SU-DHL-6 (cell line): Measurements from ENCODE around the gene PRMT5.

ENCODE experiments used
- CTCF ChIP-seq: fragments of 200-600 bp; sonication (generic); IDR thresholded peaks from one replicate; pipeline ENCODE4 v1.5.1; 2017; ENCODE audit warnings: antibody characterized with exemption, mild to moderate bottlenecking, low read length, moderate library complexity; ENCODE audit not compliant: insufficient read depth, poor library complexity, severe bottlenecking
- EZH2phosphoT487 ChIP-seq: fragments of 200-600 bp; sonication (generic), shearing (Covaris generic); conservative IDR thresholded peaks from 2 replicates; pipeline ENCODE4 v1.6.1; 2018; ENCODE audit warnings: mild to moderate bottlenecking, antibody characterized with exemption, low read length, moderate library complexity, mixed read lengths

GRCh38 chr14:22920697-22921096 is 8.5 kb downstream of the PRMT5 start:
- no peak for TF ChIP-seq CTCF
- TF ChIP-seq EZH2phosphoT487: no peak
